Activated naive CD8-positive, alpha-beta T cell treated with anti-CD3 and anti-CD28 coated beads, Interleukin-2, amount 50 U/mL, for 16 hours (primary cell): ENCODE measurements around the gene MYPOP.
A peak's percentile ranks its signal among the peaks of the same experiment; 100 is the strongest.
"Not testable (repeated sequence)": the region's sequence is repeated elsewhere in the genome, so short reads cannot be mapped to it uniquely, and the experiment has no call there.

Source experiments
- DNase-seq: peaks from one replicate; pipeline ENCODE4 v3.0.0-alpha.2; 2020; ENCODE audit warnings: low read depth, low spot score

Gene MYPOP

GRCh38 chr19:45906221-45906620, 3.8 kb upstream of the MYPOP start:
- no peak for DNase-seq

GRCh38 chr19:45905011-45905410, 2.6 kb upstream of the MYPOP start:
- DNase-seq, result no peak

GRCh38 chr19:45902651-45903625, 525 bp upstream of the MYPOP start:
- peak; percentile 96 for DNase-seq

- no peak for DNase-seq
These were observed 941 bp downstream of the MYPOP start for GRCh38 chr19:45901432-45901911.

- DNase-seq, result no peak
These were observed 1.5 kb downstream of the MYPOP start for GRCh38 chr19:45900738-45901431.

GRCh38 chr19:45899919-45900589, 2.4 kb downstream of the MYPOP start:
- DNase-seq, result no peak

GRCh38 chr19:45899253-45899652, 3.2 kb downstream of the MYPOP start:
- DNase-seq, result no peak

- no peak for DNase-seq
These were observed 5.1 kb downstream of the MYPOP start for GRCh38 chr19:45897261-45897812.

- not testable (repeated sequence) for DNase-seq
These were observed 6.3 kb downstream of the MYPOP start for GRCh38 chr19:45895983-45896599.

GRCh38 chr19:45895519-45895972, 6.9 kb downstream of the MYPOP start:
- no peak for DNase-seq

GRCh38 chr19:45890877-45891276, 11.5 kb downstream of the MYPOP start:
- no peak for DNase-seq

- DNase-seq, result no peak
These were observed 13.1 kb downstream of the MYPOP start for GRCh38 chr19:45889210-45889885.

- no peak for DNase-seq
These were observed 15.2 kb downstream of the MYPOP start for GRCh38 chr19:45887200-45887710.

- DNase-seq, result peak; percentile 78
These were observed 15.8 kb downstream of the MYPOP start for GRCh38 chr19:45886427-45887199.

- peak; percentile 66 for DNase-seq
These were observed 16.6 kb downstream of the MYPOP start, which contains the start of gene IRF2BP1 for GRCh38 chr19:45885556-45886426. Gene IRF2BP1, minus strand, starts transcription at chr19:45886141. Its CDS starts 367 bp downstream, at chr19:45885774.

GRCh38 chr19:45884682-45885555, 17.5 kb downstream of the MYPOP start:
- no peak for DNase-seq

GRCh38 chr19:45883881-45884681, 18.3 kb downstream of the MYPOP start:
- no peak for DNase-seq
